HUES64 (cell line): ENCODE results near the gene FAM234A.

ENCODE experiments used
- H3K27ac ChIP-seq: 2 replicates; pipeline ENCODE4 v1.7.0; 2013; ENCODE audit warnings: low read depth, low read length, inconsistent platforms
- H3K27me3 ChIP-seq: 2 replicates; pipeline ENCODE4 v1.6.1; 2013; ENCODE audit warnings: mild to moderate bottlenecking, low read length; ENCODE audit not compliant: insufficient read depth
- H3K36me3 ChIP-seq: 2 replicates; pipeline ENCODE4 v1.6.1; 2013; ENCODE audit warnings: mild to moderate bottlenecking, low read length; ENCODE audit not compliant: insufficient read depth
- H3K4me1 ChIP-seq: 2 replicates; pipeline ENCODE4 v1.6.1; 2013; ENCODE audit warnings: mild to moderate bottlenecking, low read length, moderate library complexity; ENCODE audit not compliant: insufficient read depth
- H3K4me3 ChIP-seq: 2 replicates; pipeline ENCODE4 v1.5.1; 2013; ENCODE audit warnings: mild to moderate bottlenecking, low read length, moderate library complexity
- H3K9ac ChIP-seq: 2 replicates; pipeline ENCODE4 v1.6.1; 2013; ENCODE audit warnings: mild to moderate bottlenecking, low read depth, low read length
- H3K9me3 ChIP-seq: 2 replicates; pipeline ENCODE4 v1.6.1; 2013; ENCODE audit warnings: low read depth, low read length; ENCODE audit not compliant: insufficient read depth
- WGBS: fragments of 150-250, 120-280 bp; methylation state at CpG from one replicate; pipeline ENCODE4 v1.1.7; 2013; ENCODE audit warnings: missing lambda C conversion rate; 5-methylcytosine and 5-hydroxymethylcytosine counted together

FAM234A gene

DNA sequence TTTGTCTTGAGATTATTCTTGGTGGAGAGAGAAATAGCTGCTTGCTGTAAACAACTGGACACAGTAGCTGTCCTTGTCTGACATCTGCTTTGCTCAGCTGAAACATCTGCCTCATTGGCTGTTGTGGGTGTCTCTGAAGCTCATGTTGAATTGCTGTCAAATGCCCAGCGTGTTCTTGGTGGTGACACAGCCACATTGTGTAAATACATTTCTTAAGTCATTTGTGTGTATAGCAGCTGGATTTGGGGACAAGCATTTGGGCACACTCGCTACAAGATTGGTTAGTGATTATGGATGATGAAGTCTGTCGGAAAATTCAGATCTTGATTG is 5.3 kb downstream of the FAM234A start:
- 91% methylated on average over 3 of the region's 3 CpGs for WGBS
- Histone ChIP-seq H3K9ac (no peak overlapping the region), H3K27ac (no peak overlapping the region)

GRCh38 chr16:240559-240958 is 5.9 kb downstream of the FAM234A start:
- H3K9me3 ChIP-seq = no peaks in the 10 kb centered on the region
- no peak overlapping the region for H3K4me3 ChIP-seq
- no peaks in the 10 kb centered on the region for H3K27me3 ChIP-seq
- WGBS = 96% methylated on average over 8 of the region's 8 CpGs
- H3K9ac ChIP-seq = no peak overlapping the region
- no peak overlapping the region for H3K27ac ChIP-seq
- H3K36me3 ChIP-seq = no peaks in the 10 kb centered on the region
- no peaks in the 10 kb centered on the region for H3K4me1 ChIP-seq

More for the DNA sequence above, 5.3 kb downstream of the FAM234A start:
- Histone ChIP-seq H3K4me3 (no peak overlapping the region), H3K36me3 (no peaks in the 10 kb centered on the region), H3K4me1 (no peaks in the 10 kb centered on the region), H3K9me3 (no peaks in the 10 kb centered on the region), H3K27me3 (no peaks in the 10 kb centered on the region)

DNA sequence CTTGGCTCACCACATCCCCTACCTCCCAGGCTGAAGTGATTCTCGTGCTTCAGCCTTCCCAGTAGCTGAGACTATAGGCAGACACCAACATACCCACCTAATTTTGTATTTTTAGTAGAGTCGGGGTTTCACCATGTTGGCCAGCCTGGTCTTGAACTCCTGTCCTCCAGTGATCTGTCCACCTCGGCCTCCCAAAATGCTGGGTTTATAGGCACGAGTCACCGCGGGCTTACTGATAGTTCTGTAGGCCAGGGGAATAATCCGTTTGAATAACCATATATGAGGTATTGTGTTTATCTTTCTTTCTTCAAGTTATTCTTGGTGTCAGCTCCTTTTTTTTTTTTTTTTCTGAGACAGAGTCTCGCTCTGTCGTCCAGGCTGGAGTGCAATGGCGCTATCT is 7.7 kb downstream of the FAM234A start:
- Histone ChIP-seq H3K9ac (no peak overlapping the region), H3K27ac (no peak overlapping the region), H3K9me3 (no peaks in the 10 kb centered on the region), H3K36me3 (no peaks in the 10 kb centered on the region), H3K4me1 (no peaks in the 10 kb centered on the region), H3K4me3 (no peak overlapping the region), H3K27me3 (no peaks in the 10 kb centered on the region)
- WGBS = 94% methylated on average over 10 of the region's 10 CpGs

DNA sequence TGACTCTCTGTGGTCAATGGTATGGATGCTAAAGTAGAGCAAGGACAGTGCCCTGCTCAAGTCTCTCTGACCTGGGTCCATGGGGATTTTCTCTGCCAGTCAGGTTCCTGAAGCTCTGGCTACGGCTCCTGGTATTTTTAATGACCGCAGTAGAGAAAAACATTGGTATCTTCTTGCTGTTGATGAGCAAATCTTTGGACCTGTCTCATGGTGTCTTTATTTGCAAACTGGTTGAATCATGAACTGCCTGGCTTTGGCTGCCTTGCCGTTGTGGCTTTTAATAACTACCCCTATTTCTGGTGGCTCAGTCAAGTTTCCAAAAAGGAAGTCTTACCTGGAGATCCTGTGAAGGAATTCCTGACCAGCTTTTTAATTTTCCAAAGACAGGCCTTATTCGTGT is 8.7 kb downstream of the FAM234A start:
- Histone ChIP-seq H3K27ac (no peak overlapping the region), H3K4me3 (no peak overlapping the region), H3K4me1 (no peaks in the 10 kb centered on the region), H3K9ac (no peak overlapping the region), H3K27me3 (no peaks in the 10 kb centered on the region), H3K36me3 (no peaks in the 10 kb centered on the region), H3K9me3 (no peaks in the 10 kb centered on the region)
- WGBS = 91% methylated on average over 4 of the region's 4 CpGs

GRCh38 chr16:245105-245504 is 10.5 kb downstream of the FAM234A start:
- Histone ChIP-seq H3K9me3 (no peaks in the 10 kb centered on the region), H3K4me1 (no peaks in the 10 kb centered on the region), H3K4me3 (no peak overlapping the region), H3K27me3 (no peaks in the 10 kb centered on the region), H3K27ac (no peak overlapping the region), H3K9ac (no peak overlapping the region), H3K36me3 (no peaks in the 10 kb centered on the region; the same call in 1 of the 2 replicates)
- 91% methylated on average over 9 of the region's 9 CpGs for WGBS

DNA sequence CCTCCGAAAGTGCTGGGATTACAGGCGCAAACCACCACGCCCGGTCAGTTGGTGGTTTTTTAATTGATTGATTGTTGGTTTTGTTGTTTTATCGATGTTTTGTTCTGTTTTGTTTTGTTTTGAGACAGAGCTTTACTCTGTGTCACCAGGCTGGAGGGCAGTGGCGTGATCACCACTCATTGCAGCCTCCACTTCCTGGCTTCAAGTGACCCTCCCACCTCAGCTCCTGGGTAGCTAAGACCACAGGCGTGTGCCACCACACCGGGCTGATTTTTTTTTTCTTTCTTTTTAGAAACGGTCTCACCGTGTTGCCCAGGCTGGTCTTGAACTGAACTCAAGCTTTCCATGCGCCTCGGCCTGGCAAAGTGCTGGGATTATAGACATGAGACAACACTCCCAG is 12.4 kb downstream of the FAM234A start:
- 96% methylated on average over 12 of the region's 12 CpGs for WGBS

GRCh38 chr16:249431-249830 is 14.8 kb downstream of the FAM234A start:
- no peaks in the 10 kb centered on the region for H3K9me3 ChIP-seq
- 90% methylated on average over 12 of the region's 12 CpGs for WGBS
- H3K9ac ChIP-seq = no peak overlapping the region
- H3K4me1 ChIP-seq = no peaks in the 10 kb centered on the region
- H3K27me3 ChIP-seq = no peaks in the 10 kb centered on the region
- no peak overlapping the region for H3K4me3 ChIP-seq
- H3K27ac ChIP-seq = no peak overlapping the region
- H3K36me3 ChIP-seq = peaks cover 18% of the 10 kb centered on the region

More for the DNA sequence above, 12.4 kb downstream of the FAM234A start:
- Histone ChIP-seq H3K36me3 (peaks cover 7% of the 10 kb centered on the region; the same call in 1 of the 2 replicates), H3K9me3 (no peaks in the 10 kb centered on the region), H3K4me1 (no peaks in the 10 kb centered on the region), H3K27me3 (no peaks in the 10 kb centered on the region), H3K4me3 (no peak overlapping the region), H3K27ac (no peak overlapping the region), H3K9ac (no peak overlapping the region)

DNA sequence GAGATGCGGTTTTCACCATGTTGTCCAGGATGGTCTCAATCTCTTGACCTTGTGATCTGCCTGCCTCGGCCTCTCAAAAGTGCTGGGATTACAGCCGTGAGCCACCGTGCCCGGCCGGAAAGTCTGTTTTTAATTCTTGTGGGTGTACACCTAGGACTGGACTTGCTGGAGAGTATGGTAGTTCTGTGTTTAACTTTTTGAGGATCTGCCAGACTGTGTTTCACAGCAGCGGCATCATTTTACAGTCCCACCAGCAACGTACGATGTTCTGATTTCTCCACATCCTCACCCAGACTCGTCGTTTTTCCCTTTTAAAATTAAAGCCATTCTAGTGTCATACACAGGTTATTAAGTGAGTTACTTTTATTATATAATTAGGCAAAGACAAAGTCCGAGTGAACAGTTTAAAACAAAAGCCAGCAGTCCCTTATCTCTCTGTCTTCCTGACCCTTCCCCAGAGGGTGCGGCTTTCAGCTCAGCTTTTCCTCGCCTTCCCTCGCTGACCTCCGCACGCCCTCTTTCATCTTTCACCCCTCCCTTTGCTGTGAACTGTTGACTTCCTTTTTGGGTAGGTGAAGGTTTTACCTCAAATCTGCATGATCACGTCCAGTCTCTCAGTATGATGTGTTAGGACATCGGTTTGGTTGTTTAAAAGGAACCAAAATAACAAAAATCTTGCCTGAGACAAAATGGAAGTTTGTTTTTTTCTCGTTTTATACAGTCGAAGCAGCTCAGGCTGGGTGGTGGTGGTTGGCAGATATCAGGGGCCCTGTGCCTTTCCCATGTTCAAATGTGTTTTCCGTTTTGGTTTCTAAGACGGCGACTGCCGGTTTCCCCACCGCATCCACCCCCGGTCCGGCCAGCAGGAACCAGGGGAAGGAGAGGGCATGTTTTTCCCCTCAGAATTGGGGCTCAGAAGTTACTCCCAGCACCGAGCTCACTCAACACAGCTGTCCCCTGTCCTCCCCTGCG is 18.0 kb downstream of the FAM234A start:
- H3K4me1 ChIP-seq = no peaks in the 10 kb centered on the region
- no peak overlapping the region for H3K27ac ChIP-seq
- H3K27me3 ChIP-seq = no peaks in the 10 kb centered on the region
- H3K4me3 ChIP-seq = no peak overlapping the region
- H3K9ac ChIP-seq = no peak overlapping the region
- no peaks in the 10 kb centered on the region for H3K9me3 ChIP-seq
- WGBS = 91% methylated on average over 26 of the region's 30 CpGs
- peaks cover 35% of the 10 kb centered on the region for H3K36me3 ChIP-seq

- H3K9me3 ChIP-seq = no peaks in the 10 kb centered on the region
- 95% methylated on average over 6 of the region's 6 CpGs for WGBS
- H3K9ac ChIP-seq = no peak overlapping the region
- no peak overlapping the region for H3K4me3 ChIP-seq
- H3K36me3 ChIP-seq = peaks cover 36% of the 10 kb centered on the region
- H3K27ac ChIP-seq = no peak overlapping the region
- no peaks in the 10 kb centered on the region for H3K27me3 ChIP-seq
- H3K4me1 ChIP-seq = no peaks in the 10 kb centered on the region
These were observed 19.2 kb downstream of the FAM234A start for GRCh38 chr16:253833-254232.

DNA sequence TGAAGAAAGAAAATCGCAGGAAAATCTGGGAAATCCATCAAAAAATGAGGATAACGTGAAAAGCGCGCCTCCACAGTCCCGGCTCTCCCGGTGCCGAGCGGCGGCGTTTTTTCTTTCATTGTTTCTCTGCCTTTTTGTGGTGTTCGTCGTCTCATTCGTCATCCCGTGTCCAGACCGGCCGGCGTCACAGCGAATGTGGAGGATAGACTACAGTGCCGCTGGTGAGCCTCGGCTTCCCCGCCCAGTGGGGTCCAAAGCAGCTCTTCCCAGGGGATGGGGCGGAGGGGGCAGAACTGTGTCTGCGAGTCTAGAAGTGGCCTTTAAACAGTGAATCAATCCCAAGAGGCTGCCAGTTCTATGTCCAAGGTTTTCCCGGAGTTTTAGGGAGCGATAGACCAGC is 19.8 kb downstream of the FAM234A start:
- H3K27ac ChIP-seq = no peak overlapping the region
- H3K4me1 ChIP-seq = no peaks in the 10 kb centered on the region
- no peaks in the 10 kb centered on the region for H3K27me3 ChIP-seq
- H3K9ac ChIP-seq = no peak overlapping the region
- H3K36me3 ChIP-seq = peaks cover 42% of the 10 kb centered on the region
- no peaks in the 10 kb centered on the region for H3K9me3 ChIP-seq
- no peak overlapping the region for H3K4me3 ChIP-seq
- 95% methylated on average over 25 of the region's 25 CpGs for WGBS

DNA sequence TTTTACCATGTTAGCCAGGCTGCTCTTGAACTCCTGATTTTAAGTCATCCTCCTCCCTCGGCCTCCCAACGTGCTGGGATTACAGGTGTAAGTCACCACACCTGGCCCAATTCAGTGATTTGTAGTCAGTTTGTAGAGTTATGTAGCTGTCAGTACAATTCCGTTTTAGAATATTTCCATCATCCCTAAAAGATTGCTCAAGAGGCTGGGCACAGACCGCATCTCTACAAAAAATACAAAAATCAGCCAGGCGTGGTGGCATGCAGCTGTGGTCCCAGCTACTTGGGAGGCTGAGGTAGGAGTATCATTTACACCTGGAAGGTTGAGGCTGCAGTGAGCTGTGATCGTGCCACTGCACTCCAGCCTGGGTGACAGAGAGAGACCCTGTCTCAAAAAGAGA is 20.6 kb downstream of the FAM234A start:
- no peak overlapping the region for H3K27ac ChIP-seq
- H3K4me1 ChIP-seq = no peaks in the 10 kb centered on the region
- H3K9me3 ChIP-seq = no peaks in the 10 kb centered on the region
- H3K4me3 ChIP-seq = no peak overlapping the region
- over 99% methylated on average over 6 of the region's 6 CpGs for WGBS
- H3K9ac ChIP-seq = no peak overlapping the region
- H3K27me3 ChIP-seq = no peaks in the 10 kb centered on the region
- H3K36me3 ChIP-seq = peaks cover 48% of the 10 kb centered on the region
